K562 (cell line): ENCODE measurements around the gene CHKB. TPM values are rescaled to one million over a fixed set of nuclear protein-coding genes. Genes with fewer than 3 reads are reported as not detected.

Source experiments
- ATAC-seq: fragments of 200-7000 bp; cut with Tn5 transposase; 3 replicates; pipeline ENCODE4 v1.9.1; 2020; ENCODE audit warnings: moderate library complexity
- BruUV-seq: library from RNA; stranded (reverse); fragments of 400-500 nt; replicated peaks from 2 replicates; lab custom pipeline; 2021; lab: Mats Ljungman, UMichigan
- CTCF ChIA-PET: fragments of 300-600 bp; formaldehyde crosslinking; extraction: SDS; loops from one replicate; lab custom pipeline; 2021; ENCODE audit warnings: low intra/inter-chr PET ratio; lab: Yijun Ruan, JAX
- POLR2A ChIA-PET: fragments of 300-600, 350-650 bp; sonication (Branson Sonifier 250); formaldehyde crosslinking; extraction: SDS; loops from one replicate; lab custom pipeline; 2021; ENCODE audit warnings: antibody characterized with exemption, inconsistent platforms; lab: Yijun Ruan, JAX
- DNase-seq, 4 experiments: peaks; one replicate each; pipeline versions ENCODE4 v3.0.0 to v3.0.0-alpha.2; 2011 to 2018; ENCODE audit warnings: low spot score in 3 of 4, mixed read lengths in 3 of 4; ENCODE audit errors: extremely low read depth in 1 of 4
- FAIRE-seq: peaks from 2 replicates; lab custom pipeline; 2011; peaks lifted over from hg19 to GRCh38; lab: Jason Lieb, UNC
- H2AFZ ChIP-seq: 2 replicates; pipeline ENCODE4 v1.6.0; 2011; ENCODE audit warnings: low read depth, low read length, control low read depth, inconsistent platforms
- H3K27ac ChIP-seq: fragments of 200-600 bp; 3 replicates; pipeline ENCODE4 v1.8.0; 2011; ENCODE audit warnings: low read depth, mild to moderate bottlenecking, control low read depth, inconsistent platforms, low read length, moderate library complexity, mixed read lengths; ENCODE audit errors: extremely low read depth
- H3K27me3 ChIP-seq, 2 experiments: fragments of 300-600 bp in 1 of 2; 2 replicates in 1 of 2; 3 replicates in 1 of 2; pipeline versions ENCODE4 v1.6.0 to v1.8.0; 2011; ENCODE audit warnings: inconsistent platforms in 2 of 2, low read length in 2 of 2, mild to moderate bottlenecking in 1 of 2, mixed read lengths in 1 of 2, moderate library complexity in 1 of 2; ENCODE audit not compliant: control insufficient read depth in 2 of 2, insufficient read depth in 2 of 2
- H3K36me3 ChIP-seq: fragments of 300-600 bp; 3 replicates; pipeline ENCODE4 v1.8.0; 2011; ENCODE audit warnings: mild to moderate bottlenecking, low read length, inconsistent platforms; ENCODE audit not compliant: control insufficient read depth, insufficient read depth
- H3K4me1 ChIP-seq, 2 experiments: fragments of 200-600 bp in 1 of 2; replicated peaks in 1 of 2; 2 replicates in 1 of 2; 3 replicates in 1 of 2; pipeline versions ENCODE4 v1.5.1 to v1.8.0; 2011; ENCODE audit warnings: inconsistent platforms in 2 of 2, low read length in 2 of 2, mild to moderate bottlenecking in 1 of 2, mixed read lengths in 1 of 2, moderate library complexity in 1 of 2; ENCODE audit not compliant: control insufficient read depth in 2 of 2, insufficient read depth in 2 of 2
- H3K4me2 ChIP-seq: 2 replicates; pipeline ENCODE4 v1.6.1; 2011; ENCODE audit warnings: low read length, control low read depth, inconsistent platforms, mixed read lengths; ENCODE audit not compliant: insufficient read depth
- H3K4me3 ChIP-seq: fragments of 200-600 bp; sonication (generic), shearing (Covaris generic); 2 replicates; pipeline ENCODE4 v1.5.1; 2016; ENCODE audit warnings: control low read depth, inconsistent platforms
- H3K79me2 ChIP-seq: fragments of 200-600 bp; 3 replicates; pipeline ENCODE4 v1.8.0; 2011; ENCODE audit warnings: low read length, inconsistent platforms; ENCODE audit not compliant: control insufficient read depth, insufficient read depth
- H3K9ac ChIP-seq, 2 experiments: 2 replicates each; pipeline versions ENCODE4 v1.6.0 to v1.6.1; 2011; ENCODE audit warnings: low read depth in 2 of 2, low read length in 2 of 2, control low read depth in 1 of 2, inconsistent platforms in 1 of 2, mild to moderate bottlenecking in 1 of 2, mixed read lengths in 1 of 2; ENCODE audit not compliant: insufficient read depth in 1 of 2
- H3K9me1 ChIP-seq: one replicate; pipeline ENCODE4 v1.6.0; 2011; ENCODE audit warnings: inconsistent platforms, mild to moderate bottlenecking, low read length, moderate library complexity; ENCODE audit not compliant: control insufficient read depth, insufficient read depth
- H3K9me3 ChIP-seq: replicated peaks from 2 replicates; pipeline ENCODE4 v1.5.1; 2011; ENCODE audit warnings: low read depth, low read length, inconsistent platforms; ENCODE audit not compliant: control insufficient read depth, insufficient read depth
- H4K20me1 ChIP-seq: replicated peaks from 2 replicates; pipeline ENCODE4 v1.6.1; 2011; ENCODE audit warnings: low read length, inconsistent platforms, mixed read lengths; ENCODE audit not compliant: control insufficient read depth, insufficient read depth
- EGR1 ChIP-seq: fragments of 450-650 bp; conservative IDR thresholded peaks from 2 replicates; pipeline ENCODE4 v1.6.1; 2017; ENCODE audit warnings: mild to moderate bottlenecking
- ELF4 ChIP-seq: fragments of 450-650 bp; formaldehyde crosslinking; IDR thresholded peaks from 2 replicates; pipeline ENCODE4 v1.4.0; 2022; ENCODE audit warnings: missing genetic modification characterization
- KLF10 ChIP-seq: fragments of 250-450 bp; sonication (Bioruptor Pico); IDR thresholded peaks from 2 replicates; pipeline ENCODE4 v1.6.1; 2021; ENCODE audit warnings: matching md5 sums
- ZBTB5 ChIP-seq: fragments of 450-650 bp; IDR thresholded peaks from 2 replicates; pipeline ENCODE4 v1.6.1; 2017; ENCODE audit warnings: antibody characterized with exemption
- WGBS: fragments of 100-300 bp; shearing (Covaris generic); methylation state at CpG from one replicate; pipeline ENCODE4 v1.1.6; 2016; ENCODE audit warnings: low coverage, mixed read lengths; ENCODE audit not compliant: insufficient coverage; ENCODE audit errors: missing lambda C conversion rate; 5-methylcytosine and 5-hydroxymethylcytosine counted together
- in situ Hi-C: fragments of 300-500 bp; cut with MboI; formaldehyde crosslinking; loops from 4 replicates; pipeline ENCODE4 v1.15.0; 2018; ENCODE audit warnings: inconsistent platforms, mixed read lengths
- intact Hi-C: fragments of 100-400 bp; cut with micrococcal nuclease; formaldehyde crosslinking; loops from 2 replicates; pipeline ENCODE4 v1.14.2; 2022
- polyA plus RNA-seq, 8 experiments: library from polyadenylated mRNA; depleted of rRNA in 4 of 8; stranded (reverse) in 5 of 8; unstranded in 3 of 8; fragments of >200 nt; fragmentation: Nextera tagmentation in 2 of 8; fragmentation: Illumina TruSeq in 1 of 8; extraction: Ambion mirVana in 2 of 8; extraction: Trizol in 1 of 8; gene quantifications; 2 replicates each; pipeline versions ENCODE4 v1.2.1 to v1.2.3, GENCODE V29; 2011 to 2014; ENCODE audit warnings: inconsistent platforms in 1 of 8, missing spikeins in 1 of 8
- total RNA-seq, 7 experiments: library from RNA; depleted of rRNA in 6 of 7; stranded (reverse); fragments of >200 nt in 6 of 7; fragmentation: Illumina TruSeq in 2 of 7; extraction: Trizol in 2 of 7; gene quantifications; 2 replicates each; pipeline versions ENCODE4 v1.2.1 to v1.2.3, GENCODE V29; 2011 to 2021; ENCODE audit warnings: low replicate concordance in 1 of 7

Gene CHKB
- total and polyA plus RNA-seq, 9 of the 15 experiments (the other 6 are each of a cell fraction or from before 2014, with no cell fraction given) = 2.7 to 31.0 (median 11.0) TPM

- no peak for ATAC-seq
- CTCF ChIA-PET = no interaction called here
These were observed 18.5 kb upstream of the CHKB start for GRCh38 chr22:50600967-50601668.

More at GRCh38 chr22:50600967-50601668, 18.5 kb upstream of the CHKB start:
- Histone ChIP-seq H3K4me2 (no peak overlapping the region), H3K9me1 (no peaks in the 10 kb centered on the region), H3K4me1 (peaks cover 0 to 17% of the 10 kb centered on the region in 2 experiments; a peak in 2 of 5 replicates), H3K27ac (no peak overlapping the region), H2AFZ (no peak overlapping the region), H3K4me3 (no peak overlapping the region), H3K79me2 (no peaks in the 10 kb centered on the region), H3K27me3 (peaks cover 9 to 55% of the 10 kb centered on the region in 2 experiments; a peak in 4 of 5 replicates), H3K9me3 (no peaks in the 10 kb centered on the region), H4K20me1 (peaks cover 3% of the 10 kb centered on the region; the same call in 1 of the 2 replicates), H3K9ac (no peak overlapping the region), H3K36me3 (no peaks in the 10 kb centered on the region)
- BruUV-seq = no TSS peak
- DNase-seq (peak in 2 of 4 experiments; percentile 47 to 53), FAIRE-seq (no peak)
- POLR2A ChIA-PET = no interaction called here
- in situ Hi-C loops = no loop called here
- intact Hi-C loops = no loop called here
- 0% methylated on average over 11 of the region's 52 CpGs for WGBS
- TF ChIP-seq ELF4 (CRISPR knock-in tag) (no peak), EGR1 (0 out of 2 replicates have a peak, but pooled peaks have one; percentile 36), ZBTB5 (no peak), KLF10 (CRISPR knock-in tag) (no peak)
- TF ChIP-seq, all 486 proteins: peak for 1
